GM18951 (cell line): ENCODE results near the gene APAF1.
"Not testable (repeated sequence)": the region's sequence is repeated elsewhere in the genome, so short reads cannot be mapped to it uniquely, and the experiment has no call there.

ENCODE experiments used
- POLR2A ChIP-seq: IDR thresholded peaks from 4 replicates; pipeline ENCODE4 v1.6.1; 2011; ENCODE audit warnings: mild to moderate bottlenecking; ENCODE audit not compliant: insufficient read length, insufficient read depth; ENCODE audit errors: extremely low read depth
- in situ Hi-C: fragments of 300-500 bp; cut with MboI; formaldehyde crosslinking; loops from one replicate; pipeline ENCODE4 v1.12.0; 2022; ENCODE audit warnings: low sequenced_read_pairs, mixed read lengths, inconsistent platforms; ENCODE audit not compliant: unreplicated experiment

APAF1 gene, protein sequence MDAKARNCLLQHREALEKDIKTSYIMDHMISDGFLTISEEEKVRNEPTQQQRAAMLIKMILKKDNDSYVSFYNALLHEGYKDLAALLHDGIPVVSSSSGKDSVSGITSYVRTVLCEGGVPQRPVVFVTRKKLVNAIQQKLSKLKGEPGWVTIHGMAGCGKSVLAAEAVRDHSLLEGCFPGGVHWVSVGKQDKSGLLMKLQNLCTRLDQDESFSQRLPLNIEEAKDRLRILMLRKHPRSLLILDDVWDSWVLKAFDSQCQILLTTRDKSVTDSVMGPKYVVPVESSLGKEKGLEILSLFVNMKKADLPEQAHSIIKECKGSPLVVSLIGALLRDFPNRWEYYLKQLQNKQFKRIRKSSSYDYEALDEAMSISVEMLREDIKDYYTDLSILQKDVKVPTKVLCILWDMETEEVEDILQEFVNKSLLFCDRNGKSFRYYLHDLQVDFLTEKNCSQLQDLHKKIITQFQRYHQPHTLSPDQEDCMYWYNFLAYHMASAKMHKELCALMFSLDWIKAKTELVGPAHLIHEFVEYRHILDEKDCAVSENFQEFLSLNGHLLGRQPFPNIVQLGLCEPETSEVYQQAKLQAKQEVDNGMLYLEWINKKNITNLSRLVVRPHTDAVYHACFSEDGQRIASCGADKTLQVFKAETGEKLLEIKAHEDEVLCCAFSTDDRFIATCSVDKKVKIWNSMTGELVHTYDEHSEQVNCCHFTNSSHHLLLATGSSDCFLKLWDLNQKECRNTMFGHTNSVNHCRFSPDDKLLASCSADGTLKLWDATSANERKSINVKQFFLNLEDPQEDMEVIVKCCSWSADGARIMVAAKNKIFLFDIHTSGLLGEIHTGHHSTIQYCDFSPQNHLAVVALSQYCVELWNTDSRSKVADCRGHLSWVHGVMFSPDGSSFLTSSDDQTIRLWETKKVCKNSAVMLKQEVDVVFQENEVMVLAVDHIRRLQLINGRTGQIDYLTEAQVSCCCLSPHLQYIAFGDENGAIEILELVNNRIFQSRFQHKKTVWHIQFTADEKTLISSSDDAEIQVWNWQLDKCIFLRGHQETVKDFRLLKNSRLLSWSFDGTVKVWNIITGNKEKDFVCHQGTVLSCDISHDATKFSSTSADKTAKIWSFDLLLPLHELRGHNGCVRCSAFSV (N-terminal part only)

GRCh38 chr12:98644712-98645571 is at the start of gene APAF1, which contains the start of gene IKBIP:
Gene APAF1 (plus strand): TSS chr12:98645290. CDS start chr12:98648360, 3,070 bp downstream.
Gene IKBIP (minus strand): TSS chr12:98644788. CDS start chr12:98644701, 87 bp downstream.
- TF ChIP-seq POLR2A: peak; percentile 80
- in situ Hi-C loops: no loop called here

- in situ Hi-C loops: not testable (repeated sequence)
Measured at GRCh38 chr12:98597313-98597712, 47.8 kb upstream of the APAF1 start.

GRCh38 chr12:98601924-98602323 is 43.2 kb upstream of the APAF1 start:
- TF ChIP-seq POLR2A: no peak
- in situ Hi-C loops: no loop called here

DNA sequence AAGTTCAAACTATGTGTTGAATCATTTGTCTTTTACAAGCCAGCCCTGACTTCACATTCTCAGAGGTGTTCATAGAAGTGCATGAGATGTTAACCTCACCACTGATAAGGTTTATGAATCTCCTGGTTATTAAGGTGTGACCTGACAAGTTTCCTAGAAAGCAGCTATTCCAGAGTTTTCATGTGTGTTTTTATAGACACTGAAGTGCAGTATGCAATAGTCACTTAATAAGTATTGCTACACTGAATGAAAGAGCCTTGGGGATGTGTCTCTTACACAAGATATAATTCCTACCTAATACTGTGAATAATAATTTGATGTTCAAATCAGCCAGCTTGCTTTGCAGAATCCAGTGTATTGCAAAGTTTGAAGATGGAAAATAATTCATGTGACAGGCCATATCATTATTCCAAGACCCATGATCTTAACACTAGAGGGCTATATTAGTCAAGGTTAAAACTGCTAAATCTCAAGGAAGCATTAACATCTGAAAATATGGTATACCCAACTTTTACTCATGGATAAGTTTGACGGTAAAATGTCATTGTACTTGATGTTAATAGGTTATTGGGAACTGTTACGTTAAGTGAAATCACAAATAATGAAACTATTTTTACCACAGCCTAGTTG is 38.6 kb upstream of the APAF1 start:
- TF ChIP-seq POLR2A: no peak
- in situ Hi-C loops: no loop called here

GRCh38 chr12:98610596-98610995 is 34.5 kb upstream of the APAF1 start:
- in situ Hi-C loops: no loop called here

GRCh38 chr12:98612696-98613334 is 32.3 kb upstream of the APAF1 start:
- TF ChIP-seq POLR2A: no peak
- in situ Hi-C loops: no loop called here

More at GRCh38 chr12:98610596-98610995, 34.5 kb upstream of the APAF1 start:
- no peak for TF ChIP-seq POLR2A

DNA sequence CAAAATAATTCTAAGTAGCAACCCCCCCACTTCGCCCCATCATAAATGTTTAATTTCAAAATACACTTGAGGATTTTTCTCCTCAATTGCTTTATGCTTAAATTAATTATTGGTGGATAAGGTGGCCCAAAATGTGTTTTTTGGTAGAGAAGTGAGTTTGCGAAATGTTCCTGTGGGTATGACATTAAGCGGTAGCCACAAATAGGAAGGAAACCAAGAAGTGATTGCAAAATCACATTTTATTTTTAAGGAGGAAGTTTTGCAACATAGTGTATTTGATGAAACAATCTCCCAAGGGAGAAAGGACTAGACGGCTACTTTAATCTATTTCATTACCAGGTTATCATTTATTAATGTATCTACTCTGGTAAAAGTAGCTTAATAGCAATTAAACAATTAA is 26.1 kb upstream of the APAF1 start:
- in situ Hi-C loops: no loop called here
- no peak for TF ChIP-seq POLR2A

DNA sequence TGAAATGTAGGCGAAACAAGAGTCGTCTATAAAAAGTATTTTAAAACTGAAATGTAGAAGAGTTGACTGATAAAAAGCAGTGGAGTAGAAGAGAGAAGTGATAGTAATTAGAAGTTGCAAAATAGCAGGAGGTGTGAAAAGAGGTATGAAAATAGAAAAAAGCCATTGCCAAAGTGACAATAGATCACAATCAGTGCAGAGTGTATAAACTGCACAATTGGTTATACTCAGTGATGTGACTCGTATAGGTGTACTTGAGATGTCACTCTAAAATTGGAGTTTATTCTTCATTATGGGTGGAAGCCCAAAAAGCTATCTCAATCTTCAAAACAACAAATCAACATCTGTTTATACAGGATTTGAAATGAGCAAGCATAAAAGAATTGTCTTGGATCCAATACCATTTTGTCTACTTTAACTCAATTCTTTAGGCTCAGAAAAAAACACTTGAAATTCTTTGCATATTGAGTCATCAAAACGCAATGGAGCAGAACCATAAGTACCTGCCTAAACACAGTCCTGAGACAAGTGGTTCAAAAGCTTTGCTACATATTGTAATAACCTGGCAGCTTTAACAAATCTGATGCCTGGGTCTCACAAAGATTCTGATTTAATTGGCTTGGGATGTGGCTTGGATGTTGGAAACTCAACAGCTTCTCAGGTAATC is 9.3 kb upstream of the APAF1 start:
- TF ChIP-seq POLR2A: no peak
- in situ Hi-C loops: no loop called here

- TF ChIP-seq POLR2A: no peak
- in situ Hi-C loops: no loop called here
Measured at GRCh38 chr12:98637068-98637467, 8.0 kb upstream of the APAF1 start.

- in situ Hi-C loops: no loop called here
- TF ChIP-seq POLR2A: no peak
Measured at GRCh38 chr12:98638009-98638408, 7.1 kb upstream of the APAF1 start.

DNA sequence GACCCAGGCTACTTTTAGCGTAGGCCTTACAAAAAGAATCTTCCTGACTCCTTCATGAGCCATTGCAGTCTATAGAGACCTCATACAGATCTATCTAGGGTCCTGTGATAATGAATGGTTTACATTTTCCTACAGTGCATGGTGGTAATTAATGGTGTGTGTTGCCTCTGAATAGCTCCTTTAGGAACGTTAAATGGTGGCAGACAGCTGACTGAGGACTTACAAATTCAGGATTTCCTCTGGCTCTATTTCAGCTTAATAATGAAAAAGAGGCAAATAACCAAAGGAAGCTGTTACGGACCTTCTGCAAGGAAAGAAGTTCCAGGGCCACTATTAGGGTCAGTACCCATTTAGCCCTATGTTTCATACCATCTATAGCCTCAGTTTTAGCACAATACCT is 5.6 kb upstream of the APAF1 start:
- no peak for TF ChIP-seq POLR2A
- in situ Hi-C loops: no loop called here

DNA sequence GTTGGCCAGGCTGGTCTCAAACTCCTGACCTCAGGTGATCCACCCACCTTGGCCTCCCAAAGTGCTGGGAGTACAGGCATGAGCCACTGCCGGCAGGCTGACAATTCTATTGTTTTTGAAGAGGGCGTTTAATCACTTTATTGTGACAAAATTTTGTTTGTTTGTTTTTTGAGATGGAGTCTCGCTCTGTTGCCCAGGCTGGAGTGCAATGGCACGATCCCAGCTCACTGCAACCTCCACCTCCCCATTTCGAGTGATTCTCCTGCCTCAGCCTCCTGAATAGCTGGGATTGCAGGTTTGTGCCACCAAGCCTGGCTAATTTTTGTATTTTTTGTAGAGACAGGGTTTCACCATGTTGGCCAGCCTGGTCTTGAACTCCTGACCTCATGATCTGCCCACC is 2.3 kb upstream of the APAF1 start:
- in situ Hi-C loops: not testable (repeated sequence)

- in situ Hi-C loops: no loop called here
Measured at GRCh38 chr12:98644433-98644711, 718 bp upstream of the APAF1 start.

More at GRCh38 chr12:98644433-98644711, 718 bp upstream of the APAF1 start:
- peak; percentile 48 for TF ChIP-seq POLR2A
